ENCODE results near the gene STAT4.

The STAT4 gene

DNA sequence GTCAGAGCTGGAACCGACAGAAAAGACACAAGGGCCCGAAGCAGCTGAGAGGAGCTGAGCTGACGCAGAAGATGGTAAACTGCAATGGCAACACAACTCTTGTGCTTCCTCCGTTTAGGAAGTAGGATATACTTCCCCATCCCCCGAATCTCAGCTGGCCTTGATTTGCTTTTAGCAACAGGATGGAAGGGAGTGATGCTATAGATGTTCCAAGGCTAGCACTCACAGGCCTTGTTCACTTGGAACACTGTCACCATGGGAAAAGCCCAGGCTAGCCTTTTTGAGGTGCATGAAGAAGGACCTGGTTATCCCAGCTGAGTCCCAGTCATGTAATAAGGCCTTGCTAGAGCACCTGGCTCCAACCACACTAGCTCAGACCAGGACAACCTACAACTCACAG lies 162.9 kb downstream of the STAT4 start:
- H3K9me3 ChIP-seq (ENCODE audit: control insufficient read depth, insufficient read depth, low read length): no peaks in the 10 kb centered on the region
- TF ChIP-seq, protein P1, sequence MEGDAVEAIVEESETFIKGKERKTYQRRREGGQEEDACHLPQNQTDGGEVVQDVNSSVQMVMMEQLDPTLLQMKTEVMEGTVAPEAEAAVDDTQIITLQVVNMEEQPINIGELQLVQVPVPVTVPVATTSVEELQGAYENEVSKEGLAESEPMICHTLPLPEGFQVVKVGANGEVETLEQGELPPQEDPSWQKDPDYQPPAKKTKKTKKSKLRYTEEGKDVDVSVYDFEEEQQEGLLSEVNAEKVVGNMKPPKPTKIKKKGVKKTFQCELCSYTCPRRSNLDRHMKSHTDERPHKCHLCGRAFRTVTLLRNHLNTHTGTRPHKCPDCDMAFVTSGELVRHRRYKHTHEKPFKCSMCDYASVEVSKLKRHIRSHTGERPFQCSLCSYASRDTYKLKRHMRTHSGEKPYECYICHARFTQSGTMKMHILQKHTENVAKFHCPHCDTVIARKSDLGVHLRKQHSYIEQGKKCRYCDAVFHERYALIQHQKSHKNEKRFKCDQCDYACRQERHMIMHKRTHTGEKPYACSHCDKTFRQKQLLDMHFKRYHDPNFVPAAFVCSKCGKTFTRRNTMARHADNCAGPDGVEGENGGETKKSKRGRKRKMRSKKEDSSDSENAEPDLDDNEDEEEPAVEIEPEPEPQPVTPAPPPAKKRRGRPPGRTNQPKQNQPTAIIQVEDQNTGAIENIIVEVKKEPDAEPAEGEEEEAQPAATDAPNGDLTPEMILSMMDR (IDR thresholded peaks at IDR 0.05; ENCODE audit: low read depth, low read length, poor library complexity, severe bottlenecking): no peak
- no peak for TF ChIP-seq EZH2phosphoT487 (IDR thresholded peaks at IDR 0.05; ENCODE audit: borderline replicate concordance, low read length)
- no peaks in the 10 kb centered on the region for H3K9me2 ChIP-seq (replicated peaks; ENCODE audit: control insufficient read depth, low read length)
- H3K4me2 ChIP-seq (ENCODE audit: low read length): no peak overlapping the region
- no peaks in the 10 kb centered on the region for H3K4me1 ChIP-seq (ENCODE audit: control insufficient read depth, low read length)
- no peaks in the 10 kb centered on the region for H3F3A ChIP-seq (ENCODE audit: control insufficient read depth, insufficient read depth)
- no peaks in the 10 kb centered on the region for H3K27me3 ChIP-seq (ENCODE audit: control insufficient read depth, low read length)
- no peak overlapping the region for H3K27ac ChIP-seq (ENCODE audit: low read depth, low read length)
- no peaks in the 10 kb centered on the region for H3K36me3 ChIP-seq (ENCODE audit: control insufficient read depth, low read length)
- no peak overlapping the region for H3K4me3 ChIP-seq (ENCODE audit: low read length)
- H4K20me1 ChIP-seq (ENCODE audit: control insufficient read depth, insufficient read depth, low read depth, low read length): no peaks in the 10 kb centered on the region
- H3K79me2 ChIP-seq (ENCODE audit: control insufficient read depth, low read length): no peaks in the 10 kb centered on the region

DNA sequence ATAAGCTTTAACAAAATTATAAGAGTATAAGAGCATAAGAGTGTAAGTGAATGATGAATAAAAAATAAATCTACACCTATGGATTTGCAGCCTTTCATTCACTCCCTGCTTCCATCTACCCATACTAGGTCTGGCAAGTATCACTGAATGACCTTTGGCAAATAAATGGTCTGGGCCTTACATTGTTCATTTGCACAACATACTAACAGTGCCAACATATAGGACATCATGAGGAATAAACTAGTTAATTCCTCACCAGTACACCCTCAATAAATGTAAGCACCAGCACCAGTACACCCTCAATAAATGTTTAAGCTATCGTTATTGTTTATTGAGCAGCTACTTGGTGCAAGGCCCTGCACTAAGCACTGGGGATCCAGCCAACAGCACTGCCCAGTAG lies 163.7 kb downstream of the STAT4 start:
- no peaks in the 10 kb centered on the region for H3K9me3 ChIP-seq (ENCODE audit: control insufficient read depth, insufficient read depth, low read length)
- H3K27ac ChIP-seq (ENCODE audit: low read depth, low read length): no peak overlapping the region
- H3K4me1 ChIP-seq (ENCODE audit: control insufficient read depth, low read length): no peaks in the 10 kb centered on the region
- no peaks in the 10 kb centered on the region for H3K9me2 ChIP-seq (replicated peaks; ENCODE audit: control insufficient read depth, low read length)
- no peaks in the 10 kb centered on the region for H3K79me2 ChIP-seq (ENCODE audit: control insufficient read depth, low read length)
- no peaks in the 10 kb centered on the region for H3F3A ChIP-seq (ENCODE audit: control insufficient read depth, insufficient read depth)
- no peaks in the 10 kb centered on the region for H3K27me3 ChIP-seq (ENCODE audit: control insufficient read depth, low read length)
- no peak overlapping the region for H3K4me2 ChIP-seq (ENCODE audit: low read length)
- no peaks in the 10 kb centered on the region for H4K20me1 ChIP-seq (ENCODE audit: control insufficient read depth, insufficient read depth, low read depth, low read length)
- no peak overlapping the region for H3K4me3 ChIP-seq (ENCODE audit: low read length)
- TF ChIP-seq, protein P1 (IDR thresholded peaks at IDR 0.05; ENCODE audit: low read depth, low read length, poor library complexity, severe bottlenecking): no peak
- TF ChIP-seq EZH2phosphoT487 (IDR thresholded peaks at IDR 0.05; ENCODE audit: borderline replicate concordance, low read length): no peak
- H3K36me3 ChIP-seq (ENCODE audit: control insufficient read depth, low read length): no peaks in the 10 kb centered on the region

DNA sequence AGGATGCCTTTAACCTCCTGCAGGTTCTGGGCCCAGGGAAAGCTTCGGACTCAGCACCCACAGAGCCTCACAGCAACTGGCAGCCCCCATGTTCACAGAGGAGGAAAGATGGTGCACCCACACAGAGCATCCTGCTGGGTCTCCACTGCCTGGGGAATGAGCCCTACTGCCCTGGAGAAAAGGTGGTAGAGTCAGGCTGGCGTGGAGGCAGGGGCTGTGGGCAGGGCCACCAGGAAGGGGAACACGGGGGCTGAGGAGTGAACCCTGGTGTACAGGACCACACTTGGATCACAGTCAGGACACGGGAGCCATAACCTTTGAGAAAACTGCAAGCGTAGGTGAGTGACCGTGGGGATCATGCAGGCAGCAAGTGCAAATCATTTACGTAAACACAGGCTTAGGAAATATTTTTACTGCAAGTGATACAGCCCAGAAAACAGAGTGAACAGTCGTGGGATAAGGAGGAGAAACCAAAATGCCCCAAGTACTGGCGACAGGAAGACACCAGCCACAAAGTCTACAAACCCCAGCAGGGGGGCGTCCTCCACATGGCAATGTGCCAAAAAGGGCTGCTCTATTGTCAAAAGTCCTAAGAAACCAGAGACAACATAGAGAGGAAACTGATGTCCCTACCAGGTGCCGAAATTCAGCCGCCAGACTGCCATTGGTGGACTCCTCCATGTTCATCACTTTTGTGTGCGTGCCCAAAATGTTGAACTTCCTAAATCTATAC lies 164.4 kb downstream of the STAT4 start:
- Histone ChIP-seq H3K27ac (ENCODE audit: low read depth, low read length) (no peak overlapping the region), H3K9me2 (replicated peaks; ENCODE audit: control insufficient read depth, low read length) (no peaks in the 10 kb centered on the region), H3K27me3 (ENCODE audit: control insufficient read depth, low read length) (no peaks in the 10 kb centered on the region), H3K4me3 (ENCODE audit: low read length) (no peak overlapping the region), H3K9me3 (ENCODE audit: control insufficient read depth, insufficient read depth, low read length) (no peaks in the 10 kb centered on the region), H3K4me2 (ENCODE audit: low read length) (no peak overlapping the region), H3K79me2 (ENCODE audit: control insufficient read depth, low read length) (no peaks in the 10 kb centered on the region), H3K4me1 (ENCODE audit: control insufficient read depth, low read length) (no peaks in the 10 kb centered on the region), H3K36me3 (ENCODE audit: control insufficient read depth, low read length) (no peaks in the 10 kb centered on the region), H3F3A (ENCODE audit: control insufficient read depth, insufficient read depth) (no peaks in the 10 kb centered on the region), H4K20me1 (ENCODE audit: control insufficient read depth, insufficient read depth, low read depth, low read length) (no peaks in the 10 kb centered on the region)
- no peak for TF ChIP-seq EZH2phosphoT487 (IDR thresholded peaks at IDR 0.05; ENCODE audit: borderline replicate concordance, low read length)
- TF ChIP-seq, protein P1 (IDR thresholded peaks at IDR 0.05; ENCODE audit: low read depth, low read length, poor library complexity, severe bottlenecking): no peak
